Ammon's horn (tissue), 1 donor: Measurements from ENCODE around the gene SPINK4.

Experiments
- DNase-seq: peaks from one replicate; pipeline ENCODE4 v3.0.0-alpha.2; 2016; ENCODE audit warnings: low spot score

Gene SPINK4

DNA sequence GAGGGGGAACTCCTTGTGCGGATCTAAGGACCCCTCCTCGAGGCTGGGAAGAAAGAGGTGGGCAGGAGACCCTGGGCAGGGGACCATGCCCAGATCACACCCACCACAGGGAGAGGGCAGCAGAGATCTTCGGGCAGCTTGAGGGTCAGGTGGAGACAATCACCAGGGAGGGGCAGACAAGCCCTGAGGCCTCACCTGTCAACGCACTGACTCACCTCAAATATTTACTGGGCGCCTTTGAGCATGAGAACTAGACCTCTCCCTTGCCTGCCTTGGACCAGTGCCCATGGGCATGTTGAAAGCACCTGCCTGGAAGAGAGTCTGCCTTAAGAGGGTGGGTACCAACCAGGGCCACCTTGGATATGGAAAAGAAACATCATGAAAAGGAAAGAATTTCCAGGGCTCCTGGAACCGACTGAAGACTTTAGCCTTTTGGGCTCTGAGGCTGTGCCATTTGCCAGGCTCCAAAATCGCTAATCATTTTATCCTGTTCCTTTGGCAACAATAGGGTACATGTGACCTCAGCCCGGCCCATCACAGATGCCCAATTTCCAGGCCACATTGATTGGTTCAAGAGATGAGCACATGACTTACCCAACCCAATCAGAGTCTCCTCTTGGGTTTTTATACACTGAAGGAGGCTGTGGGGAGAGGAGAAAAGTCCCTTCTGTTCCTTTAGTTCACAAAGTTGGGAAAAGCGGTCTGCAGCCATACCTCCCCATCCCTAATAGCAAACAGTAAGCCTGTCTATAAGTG is 10.4 kb upstream of the SPINK4 start:
- DNase-seq, result no peak

DNA sequence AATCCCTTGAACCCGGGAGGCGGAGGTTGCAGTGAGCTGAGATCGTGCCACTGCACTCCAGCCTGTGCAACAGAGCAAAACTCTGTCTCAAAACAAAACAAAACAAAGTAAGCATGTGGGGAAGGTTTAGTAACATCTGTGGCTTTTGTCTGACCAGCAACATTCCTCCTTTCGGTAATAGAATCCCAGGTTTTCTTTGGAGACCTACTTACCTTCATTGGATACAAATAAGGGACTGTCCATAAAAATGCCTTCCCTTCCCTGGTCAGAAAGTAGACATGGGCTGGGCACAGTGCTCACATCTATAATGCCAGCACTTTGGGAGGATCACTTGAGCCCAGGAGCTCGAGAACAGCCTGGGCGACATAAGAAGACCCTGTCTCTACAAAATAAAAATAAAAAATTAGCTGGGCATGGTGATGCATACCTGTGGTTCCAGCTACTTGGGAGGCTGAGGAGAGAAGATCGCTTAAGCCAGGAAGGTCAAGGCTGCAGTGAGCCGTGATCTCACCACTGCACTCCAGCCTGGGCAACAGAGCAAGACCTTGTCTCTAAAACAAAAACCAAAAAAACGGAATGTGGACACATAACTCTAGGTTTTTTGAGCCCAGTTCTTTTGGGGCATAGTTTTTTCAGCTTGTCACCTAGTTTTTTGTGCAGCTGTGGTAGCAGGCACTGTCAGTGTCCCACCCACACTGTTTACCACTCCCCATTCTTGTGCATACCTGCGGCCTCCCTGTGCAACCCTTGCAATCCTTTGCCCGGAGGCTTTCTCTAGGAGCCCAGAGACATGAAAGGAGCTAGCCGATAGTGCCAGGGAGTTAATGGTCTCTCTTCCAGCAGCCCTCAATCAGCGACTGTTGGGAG is 9.0 kb upstream of the SPINK4 start:
- DNase-seq, result no peak

DNA sequence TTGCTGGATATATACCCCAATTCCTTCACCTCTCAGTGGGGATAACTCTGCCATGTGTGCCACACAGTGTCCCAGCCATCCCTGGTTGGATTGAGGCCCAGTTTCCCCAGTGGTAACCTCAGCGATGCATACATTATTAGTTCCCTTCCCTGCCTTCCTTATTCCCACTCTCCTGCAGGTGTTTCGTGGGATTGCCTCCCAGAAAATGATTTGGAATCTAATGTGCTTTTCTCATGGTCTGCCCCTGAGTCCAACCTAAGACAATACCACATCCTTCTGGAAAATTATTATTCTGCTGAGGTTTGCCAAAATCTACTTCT is 8.4 kb upstream of the SPINK4 start:
- DNase-seq, result no peak

DNA sequence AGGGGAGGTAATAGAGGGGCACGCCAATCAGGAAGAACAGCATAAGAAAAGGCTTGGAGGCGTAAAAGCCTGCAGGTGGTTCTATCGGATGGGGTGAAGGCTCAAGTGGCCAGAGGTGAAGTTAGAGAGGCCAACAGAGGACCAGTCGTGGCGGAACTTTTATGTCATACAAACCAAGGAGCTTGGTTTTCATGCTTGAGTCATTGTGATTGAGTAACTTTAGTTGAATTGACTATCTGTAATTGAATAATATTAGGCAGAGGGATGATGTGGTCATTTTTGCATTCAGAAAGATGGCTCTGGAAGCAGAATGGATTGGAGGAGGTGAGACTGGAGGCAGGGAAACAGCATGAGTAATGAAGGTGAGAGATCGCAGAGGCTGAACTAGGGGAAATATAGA is 7.2 kb upstream of the SPINK4 start:
- DNase-seq, result no peak

DNA sequence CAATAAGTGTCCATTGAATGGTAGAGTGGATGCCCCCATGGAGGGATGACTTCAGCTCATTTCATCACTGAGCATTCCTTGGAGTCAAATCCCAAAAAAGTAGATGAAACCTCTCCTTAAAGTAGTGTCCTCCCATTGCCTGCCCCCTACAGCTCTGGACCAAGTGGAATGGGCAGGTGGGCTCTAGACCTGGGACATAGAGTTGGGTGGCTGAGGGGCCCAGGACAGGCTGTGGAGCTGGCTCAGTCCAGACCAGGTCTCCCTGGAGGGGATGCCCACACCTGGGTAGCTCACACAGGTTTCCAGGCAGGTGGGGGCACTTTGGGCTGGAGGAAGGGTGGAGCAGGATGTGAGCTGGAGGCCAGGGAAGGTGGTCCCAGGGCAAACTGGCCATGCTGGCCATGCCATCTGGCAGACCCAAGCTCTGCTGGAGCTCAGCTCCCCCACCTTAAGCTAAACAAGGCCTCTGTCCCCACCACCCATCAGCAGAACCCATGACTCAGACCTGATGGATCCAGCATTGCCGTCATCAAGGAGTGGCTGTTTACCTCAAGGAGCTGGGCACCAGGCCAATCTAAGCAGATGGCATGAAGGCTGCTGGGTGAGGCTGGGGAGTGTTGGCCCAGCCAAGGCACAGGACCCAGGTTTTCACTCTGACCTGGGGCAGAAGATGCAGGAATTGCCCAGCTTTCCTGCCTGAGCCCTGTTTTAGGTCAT is 6.2 kb upstream of the SPINK4 start:
- DNase-seq, result no peak

DNA sequence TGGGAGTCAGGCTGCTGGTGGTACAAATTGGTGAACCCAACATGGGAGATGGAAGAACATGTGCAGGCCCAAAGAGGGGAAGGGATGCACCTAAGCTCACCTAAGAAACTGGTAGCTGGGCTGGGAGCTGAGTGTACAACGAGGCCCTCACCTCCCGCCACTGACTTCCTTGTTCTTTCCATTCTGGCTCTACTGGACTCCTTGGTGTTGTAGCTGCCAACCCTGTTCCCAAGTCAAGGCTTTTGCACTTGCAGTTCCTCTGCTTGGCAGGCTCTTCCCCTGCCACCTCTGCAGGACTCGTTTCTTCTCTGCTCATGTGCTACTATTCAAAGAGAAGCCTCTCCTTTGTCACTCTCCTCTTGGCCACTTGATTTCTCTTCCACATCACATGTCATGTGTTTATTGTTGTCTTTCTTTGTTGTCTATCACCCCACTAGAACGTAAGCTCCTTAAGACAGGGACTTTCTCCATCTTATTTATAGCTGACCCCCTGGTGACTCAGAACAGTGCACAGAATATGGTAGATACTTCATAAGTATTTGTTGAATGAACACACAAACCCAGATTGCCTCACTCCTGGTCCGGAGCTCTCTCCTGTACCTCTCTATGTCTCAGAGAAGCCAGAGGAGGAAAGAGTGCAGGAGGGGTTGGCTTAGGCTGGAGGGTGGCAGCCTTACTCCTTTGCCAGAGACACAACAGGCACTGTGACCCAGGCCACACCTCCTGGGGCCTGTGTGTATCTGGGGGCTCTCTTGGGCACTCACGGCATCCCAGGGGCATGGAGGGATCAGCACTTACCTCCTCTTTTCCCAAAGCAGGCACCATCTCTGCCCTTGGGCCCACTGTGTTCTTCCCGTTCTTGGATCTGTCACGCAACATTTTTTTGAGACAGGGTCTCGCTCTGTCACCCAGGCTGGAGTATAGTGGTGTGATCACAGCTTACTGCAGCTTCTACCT is 5.2 kb upstream of the SPINK4 start:
- DNase-seq, result no peak

DNA sequence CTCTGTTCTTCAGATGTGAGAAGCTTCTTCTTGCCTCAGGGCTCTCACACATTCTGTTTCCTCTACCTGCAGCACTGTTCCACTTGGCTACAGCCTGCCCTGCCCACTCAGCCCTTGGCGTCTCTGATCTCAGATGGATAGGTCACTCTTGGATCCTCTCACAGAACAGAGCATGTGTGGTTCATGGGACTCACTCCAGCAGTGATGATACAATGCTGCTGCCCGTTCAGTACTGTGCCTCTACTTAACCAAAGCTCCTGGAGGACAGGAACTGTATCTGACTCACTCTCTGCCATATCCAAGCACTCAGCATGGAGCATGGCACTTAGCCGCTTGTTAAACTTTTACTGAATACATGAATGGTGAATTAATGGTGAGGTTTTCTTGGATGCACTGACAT is 3.4 kb upstream of the SPINK4 start:
- no peak for DNase-seq

DNA sequence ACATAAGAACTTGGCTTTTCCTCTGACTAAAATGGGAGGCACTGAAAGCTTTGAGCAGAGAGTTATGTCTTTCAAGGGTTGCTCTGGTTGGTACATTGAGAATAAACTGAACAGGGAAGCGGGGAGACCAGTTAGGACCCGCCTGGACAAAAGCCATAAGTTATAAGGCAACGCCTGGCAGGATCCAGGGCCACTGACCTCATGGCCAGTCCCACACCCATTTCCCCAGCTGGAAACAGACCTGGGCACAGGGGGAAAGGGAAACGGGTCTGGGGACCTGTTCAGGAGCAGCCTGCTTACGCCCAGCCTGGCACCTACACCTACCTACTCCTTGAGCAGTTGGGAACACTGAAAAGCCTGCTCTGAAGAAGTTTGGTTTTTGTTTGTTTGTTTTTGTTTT is 1.3 kb downstream of the SPINK4 start:
- no peak for DNase-seq

DNA sequence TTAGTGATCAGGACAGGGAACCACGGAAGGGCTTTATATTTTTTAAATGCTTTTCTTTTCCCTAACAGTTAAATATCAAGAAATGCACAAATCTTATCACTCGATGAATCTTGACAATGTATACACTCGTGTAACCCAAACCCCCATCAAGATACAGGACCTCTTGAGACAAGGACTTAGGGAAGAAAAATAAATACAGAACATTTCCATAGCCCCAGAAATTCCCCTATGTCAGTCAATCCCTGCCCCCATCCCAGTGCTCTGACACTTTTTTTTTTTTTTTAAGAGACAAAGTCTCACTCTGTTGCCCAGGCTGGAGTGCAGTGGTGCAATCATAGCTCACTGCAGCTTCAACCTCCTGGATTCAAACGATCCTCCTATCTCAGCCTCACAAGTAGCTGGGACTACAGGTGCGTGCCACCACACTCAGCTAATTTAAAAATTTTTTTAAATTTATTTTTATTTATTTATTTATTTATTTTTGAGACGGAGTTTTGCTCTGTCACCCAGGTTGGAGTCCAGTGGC is 2.7 kb downstream of the SPINK4 start:
- DNase-seq, result no peak

DNA sequence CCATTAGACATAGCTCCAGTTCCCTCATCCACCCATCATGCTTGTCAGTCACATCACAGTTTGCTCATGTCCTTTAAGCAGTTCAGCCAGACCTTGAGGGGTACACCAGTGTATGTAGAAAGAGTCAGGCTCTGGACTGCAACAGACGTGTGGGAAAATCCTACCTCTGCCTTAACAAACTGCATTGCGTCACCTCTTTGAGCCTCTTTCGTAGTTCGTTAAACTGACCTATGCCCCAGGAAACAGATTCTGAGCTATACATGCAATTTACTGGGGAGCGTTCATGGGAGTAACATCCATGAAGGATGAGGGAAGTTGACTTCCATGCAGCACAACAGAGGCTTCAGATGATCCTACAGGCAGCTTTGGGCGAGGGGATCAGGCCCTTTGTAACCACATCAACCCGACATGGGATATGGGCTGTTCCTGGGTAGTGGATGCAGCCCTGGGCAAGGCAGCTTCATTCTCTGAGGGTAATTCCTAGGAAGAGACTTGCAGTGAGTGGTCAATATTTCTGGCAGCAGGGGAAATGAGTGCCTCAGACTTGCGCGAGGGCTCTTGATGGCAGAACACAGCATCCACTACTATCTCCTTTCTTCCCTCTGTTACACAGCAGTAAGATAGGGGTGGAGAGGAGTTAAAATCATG is 4.3 kb downstream of the SPINK4 start:
- DNase-seq, result no peak

DNA sequence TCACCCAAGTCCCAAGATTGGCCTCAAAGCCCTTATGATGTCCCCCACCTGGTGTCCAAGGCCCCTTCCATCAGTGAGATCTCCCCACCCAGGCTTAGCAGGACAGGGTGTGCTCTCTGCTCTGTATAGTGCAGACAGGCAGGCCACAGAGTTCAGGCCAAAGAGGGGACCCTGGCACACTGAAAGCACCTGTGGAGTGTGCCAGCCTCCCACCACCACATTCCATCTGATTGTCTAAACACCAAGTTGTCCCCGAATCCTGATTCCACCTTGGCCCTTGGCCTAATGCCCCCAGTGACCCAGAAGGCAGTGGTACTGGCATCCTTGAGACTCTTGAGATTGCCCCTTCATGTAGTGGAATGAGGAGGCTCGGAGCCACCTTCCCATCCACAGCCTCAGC is 5.4 kb downstream of the SPINK4 start:
- no peak for DNase-seq

DNA sequence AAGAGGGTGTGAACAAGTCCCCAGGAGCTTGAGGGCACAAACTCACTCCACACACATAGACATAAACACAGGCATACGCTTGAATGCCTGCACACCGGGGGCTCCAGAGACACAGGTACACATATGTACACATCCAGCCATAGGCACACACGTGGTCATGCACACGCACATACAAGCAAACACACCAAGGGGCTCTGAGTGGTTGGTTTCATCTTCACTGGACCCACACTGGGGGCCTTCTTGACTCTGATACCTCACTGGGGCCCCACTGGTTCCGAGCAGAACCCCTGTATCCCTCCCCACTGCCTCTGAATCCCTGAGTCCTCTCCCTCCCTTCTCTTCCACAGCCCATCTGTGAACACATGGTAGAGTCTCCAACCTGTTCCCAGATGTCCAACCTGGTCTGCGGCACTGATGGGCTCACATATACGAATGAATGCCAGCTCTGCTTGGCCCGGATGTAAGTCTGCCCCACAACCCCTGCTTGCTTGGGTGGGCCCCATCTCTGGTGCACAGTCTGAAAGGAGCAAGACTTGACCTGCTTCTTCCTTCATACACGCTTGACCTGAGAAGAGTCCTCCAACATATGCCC is 6.4 kb downstream of the SPINK4 start:
- DNase-seq, result no peak

DNA sequence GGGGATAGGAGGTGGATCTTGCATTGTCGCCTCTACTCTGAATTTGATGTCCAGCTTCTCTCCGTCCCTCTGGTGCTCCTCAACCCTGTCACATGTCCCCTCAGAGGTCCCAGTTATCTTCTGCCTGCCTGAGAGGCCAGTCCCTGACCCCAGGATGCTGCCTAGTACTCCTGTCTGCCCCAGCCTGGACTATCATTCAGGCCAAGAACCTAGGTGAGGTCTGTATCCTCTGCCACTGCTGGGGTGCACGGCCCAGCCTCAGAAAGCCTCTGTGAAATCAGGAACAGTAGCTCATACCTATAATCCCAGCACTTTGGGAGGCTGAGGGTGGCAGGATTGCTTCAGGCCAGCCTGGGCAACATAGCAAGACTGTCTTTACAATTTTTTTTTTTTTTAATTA is 8.6 kb downstream of the SPINK4 start:
- no peak for DNase-seq

DNA sequence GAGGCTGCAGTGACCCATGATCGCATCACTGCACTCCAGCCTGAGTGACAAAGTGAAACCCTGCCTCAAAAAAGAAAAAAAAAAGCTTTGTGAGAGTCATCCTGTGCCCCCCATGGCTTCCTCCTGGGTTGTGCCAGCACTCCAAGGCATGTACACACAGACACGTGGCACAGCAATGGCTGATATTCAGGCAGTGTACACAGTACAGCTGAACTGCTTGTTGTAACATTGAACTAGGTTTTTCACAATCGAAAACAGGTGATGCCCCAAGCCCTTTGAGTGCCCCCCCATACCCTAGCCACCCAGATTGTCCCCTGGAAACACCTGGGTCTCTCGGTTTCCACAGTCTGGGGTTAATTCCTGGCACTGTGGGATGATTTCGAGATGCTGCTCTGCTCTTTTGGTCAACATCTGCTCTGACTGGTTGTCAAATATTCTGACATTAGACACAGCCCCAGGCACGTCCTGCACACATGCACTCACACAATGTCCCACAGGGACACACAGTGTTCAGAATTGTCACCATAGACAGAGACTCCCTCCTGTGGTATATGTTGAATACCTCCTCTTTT is 9.2 kb downstream of the SPINK4 start:
- no peak for DNase-seq

DNA sequence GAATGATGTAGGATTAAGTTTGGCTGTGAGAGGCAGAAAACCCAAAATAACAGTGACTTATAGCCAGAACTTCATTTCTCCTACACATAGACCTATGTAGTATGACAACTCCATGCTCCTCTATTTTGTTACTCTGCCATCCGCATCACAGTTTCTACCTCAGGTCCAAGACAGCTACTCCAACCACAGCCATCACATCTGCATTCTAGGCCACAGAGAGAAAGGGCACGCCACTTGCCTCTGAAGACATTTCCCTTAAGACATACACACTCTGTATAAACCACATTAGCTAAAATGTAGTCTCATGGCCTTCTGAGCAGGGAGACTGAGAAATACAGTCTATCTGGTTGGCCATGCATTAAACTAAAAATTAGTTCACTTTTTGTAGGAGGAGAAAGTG is 10.0 kb downstream of the SPINK4 start:
- DNase-seq, result no peak

DNA sequence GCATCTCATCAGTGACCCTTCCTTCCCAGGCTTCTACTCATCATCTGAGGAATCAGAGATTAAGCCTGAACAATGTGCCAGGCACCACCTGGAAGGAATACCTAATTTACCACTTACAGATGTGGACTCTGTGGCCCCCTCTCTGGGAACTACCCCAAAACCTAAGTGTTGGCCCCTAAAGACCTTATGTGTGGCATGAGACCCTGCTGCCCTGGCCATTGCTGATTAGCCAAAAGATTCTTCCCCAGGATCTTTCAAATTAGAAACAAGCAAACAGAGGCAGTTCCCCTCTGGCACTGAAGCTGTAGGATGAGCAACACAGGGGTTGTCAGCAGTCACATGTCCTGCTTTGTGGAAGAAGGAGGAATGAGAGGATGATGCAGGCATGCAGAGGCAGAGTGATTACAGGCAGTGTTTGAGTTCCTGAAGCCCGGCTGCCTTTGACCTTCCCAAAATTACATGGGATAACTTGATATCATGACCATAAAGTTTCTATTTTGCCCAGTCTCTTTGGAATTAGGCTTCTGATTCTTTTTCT is 10.6 kb downstream of the SPINK4 start:
- DNase-seq, result no peak

DNA sequence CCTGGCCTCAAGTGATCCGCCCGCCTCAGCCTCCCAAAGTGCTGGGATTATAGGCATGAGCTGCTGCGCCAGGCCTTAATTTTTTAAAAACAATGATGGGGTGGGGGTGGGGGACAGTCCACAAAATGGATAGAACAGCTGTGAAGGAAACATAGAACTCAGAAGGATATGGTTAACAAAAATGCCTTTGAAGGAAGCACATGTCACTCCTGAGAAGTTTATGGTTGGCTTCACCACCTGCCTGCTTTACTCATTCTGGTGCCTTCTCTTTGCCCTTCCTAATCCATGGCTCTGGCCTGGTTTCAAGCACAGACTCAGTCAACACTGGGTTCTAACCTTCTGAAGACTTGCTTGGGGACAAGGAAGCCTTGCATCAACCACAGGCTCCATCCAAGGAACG is 14.2 kb downstream of the SPINK4 start:
- DNase-seq, result no peak

DNA sequence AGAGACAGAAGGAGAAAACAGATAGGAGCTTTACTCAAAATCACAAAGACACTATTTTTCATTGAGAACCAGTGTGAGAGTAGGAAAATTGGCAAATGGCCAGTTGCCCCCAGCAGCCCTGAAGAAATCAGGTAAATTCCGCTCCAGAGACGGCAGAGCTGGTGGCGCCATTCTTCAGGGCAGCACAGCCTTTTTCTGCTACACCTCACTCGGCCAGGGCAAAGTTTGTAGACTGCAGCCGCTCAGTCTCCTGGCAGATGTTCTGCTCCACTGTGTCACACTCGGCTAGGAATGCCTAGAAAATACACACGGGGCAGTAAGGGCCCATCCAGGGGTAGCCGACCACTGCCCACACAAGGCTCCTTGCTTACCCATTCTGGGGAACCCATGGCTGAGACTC is 15.0 kb downstream of the SPINK4 start:
- DNase-seq, result no peak

DNA sequence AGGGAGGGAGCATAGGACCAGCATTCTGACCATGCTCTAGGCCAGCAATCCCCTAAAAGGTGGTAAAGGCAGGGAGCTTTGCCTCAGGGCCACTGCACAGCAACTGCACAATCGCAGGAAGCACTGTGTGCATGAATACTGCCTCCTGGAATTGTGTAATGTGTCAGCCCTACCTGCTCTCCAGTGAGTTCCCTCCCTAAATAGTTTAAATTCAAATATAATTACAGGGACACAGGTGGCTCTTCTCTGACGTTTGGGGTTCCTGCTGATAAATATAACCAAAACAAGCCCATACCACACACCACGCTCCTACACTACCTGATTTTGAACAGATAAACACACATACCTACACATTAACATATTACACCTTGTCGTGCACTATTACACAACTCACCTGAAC is 15.5 kb downstream of the SPINK4 start:
- DNase-seq, result no peak

DNA sequence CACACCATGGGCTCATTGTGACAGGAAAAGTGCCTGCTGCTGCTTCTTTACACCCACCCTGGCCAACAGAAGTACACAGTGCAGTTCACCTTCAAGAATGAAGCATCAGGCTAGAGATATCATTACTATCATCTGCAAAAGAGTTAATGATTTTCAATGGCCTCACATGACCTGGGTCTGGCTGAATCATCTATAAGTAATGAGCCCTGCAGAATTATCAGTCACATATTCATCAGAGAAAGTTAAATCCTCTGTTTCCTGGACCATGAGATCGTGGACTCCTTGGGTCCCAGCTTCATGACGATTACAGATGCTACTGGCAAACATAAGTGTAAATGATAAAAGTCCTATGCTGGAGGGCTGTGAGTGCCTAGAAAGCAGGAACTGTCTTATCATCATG is 16.3 kb downstream of the SPINK4 start:
- DNase-seq, result no peak
